HG03045 (cell line): ENCODE data around the gene MRPL36.
"Not testable (repeated sequence)": the region's sequence is repeated elsewhere in the genome, so short reads cannot be mapped to it uniquely, and the experiment has no call there.

Source experiments
- ATAC-seq: cut with Tn5 transposase; IDR thresholded peaks from one replicate; pipeline ENCODE4 v1.9.1; 2021; ENCODE audit warnings: mild to moderate bottlenecking, moderate library complexity; ENCODE audit not compliant: unreplicated experiment

Gene MRPL36

GRCh38 chr5:1832511-1833250 lies 33.0 kb upstream of the MRPL36 start:
- no peak for ATAC-seq

GRCh38 chr5:1831677-1832313 lies 32.2 kb upstream of the MRPL36 start:
- no peak for ATAC-seq

- no peak for ATAC-seq
Observed at GRCh38 chr5:1831257-1831656, 31.6 kb upstream of the MRPL36 start.

- ATAC-seq = no peak
Observed at GRCh38 chr5:1830571-1831228, 31.1 kb upstream of the MRPL36 start.

- ATAC-seq = no peak
Observed at GRCh38 chr5:1827886-1828397, 28.3 kb upstream of the MRPL36 start.

GRCh38 chr5:1827025-1827885 lies 27.6 kb upstream of the MRPL36 start:
- ATAC-seq = no peak

- ATAC-seq = no peak
Observed at GRCh38 chr5:1826235-1826980, 26.8 kb upstream of the MRPL36 start.

- no peak for ATAC-seq
Observed at GRCh38 chr5:1824903-1825841, 25.5 kb upstream of the MRPL36 start.

GRCh38 chr5:1824109-1824821 lies 24.6 kb upstream of the MRPL36 start:
- no peak for ATAC-seq

GRCh38 chr5:1823381-1824034 lies 23.9 kb upstream of the MRPL36 start:
- ATAC-seq = no peak

- ATAC-seq = no peak
Observed at GRCh38 chr5:1821862-1822261, 22.2 kb upstream of the MRPL36 start.

- ATAC-seq = no peak
Observed at GRCh38 chr5:1820926-1821325, 21.3 kb upstream of the MRPL36 start.

- no peak for ATAC-seq
Observed at GRCh38 chr5:1820381-1820780, 20.7 kb upstream of the MRPL36 start.

- no peak for ATAC-seq
Observed at GRCh38 chr5:1819458-1819857, 19.8 kb upstream of the MRPL36 start.

- no peak for ATAC-seq
Observed at GRCh38 chr5:1818784-1819183, 19.1 kb upstream of the MRPL36 start.

- ATAC-seq = no peak
Observed at GRCh38 chr5:1817261-1818043, 17.8 kb upstream of the MRPL36 start.

- ATAC-seq = not testable (repeated sequence)
Observed at GRCh38 chr5:1816495-1817089, 17.0 kb upstream of the MRPL36 start.
